ENCODE measurements around the gene SPDL1.
A peak's percentile ranks its signal among the peaks of the same experiment; 100 is the strongest.
"Not testable (repeated sequence)": the region's sequence is repeated elsewhere in the genome, so short reads cannot be mapped to it uniquely, and the experiment has no call there.

The SPDL1 gene

DNA sequence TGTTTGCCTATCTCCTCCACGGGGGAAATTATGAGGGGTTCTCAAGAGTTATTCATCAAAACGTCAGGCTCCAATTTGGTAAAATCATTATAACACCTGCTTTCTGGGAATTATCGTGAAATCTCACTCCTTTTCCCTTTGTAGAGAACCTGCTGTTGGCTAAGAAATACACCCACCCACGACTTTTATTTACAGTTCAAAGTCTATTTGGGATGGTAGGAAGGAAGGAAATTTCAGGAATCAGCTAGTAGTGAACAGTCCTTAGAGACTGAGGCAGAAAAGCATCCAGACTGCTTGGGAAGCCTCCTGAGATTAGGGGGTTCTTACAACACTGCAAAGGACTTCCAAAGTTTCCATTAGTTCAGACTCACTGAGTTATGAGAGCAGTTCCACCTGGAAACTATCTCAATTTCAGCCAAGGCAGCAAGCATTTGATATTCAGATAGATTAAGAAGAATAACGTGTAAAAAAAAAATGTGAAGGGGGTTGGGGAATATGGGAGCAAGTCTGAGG, 9.4 kb upstream of the SPDL1 start:
- no peak for DNase-seq

DNA sequence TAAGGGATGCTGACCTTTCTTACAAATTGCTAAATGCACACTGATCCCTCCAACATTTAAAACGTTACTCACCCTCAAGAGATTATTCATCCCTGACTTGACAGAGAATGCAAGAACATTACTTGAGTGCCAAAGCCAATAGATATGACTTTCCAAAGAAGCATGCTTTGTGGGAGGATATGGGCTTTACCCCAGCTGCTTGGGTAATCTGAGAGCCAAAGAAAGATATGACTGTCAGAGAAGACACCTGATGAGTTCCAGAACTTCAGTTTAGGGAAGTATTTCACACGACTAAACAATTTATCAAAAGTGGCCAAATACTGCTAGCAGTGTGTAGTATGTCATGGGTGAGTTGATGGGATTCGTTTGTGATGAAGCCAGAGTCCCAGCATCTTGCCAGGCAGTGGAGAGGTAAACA, 7.4 kb upstream of the SPDL1 start:
- DNase-seq: no peak

DNA sequence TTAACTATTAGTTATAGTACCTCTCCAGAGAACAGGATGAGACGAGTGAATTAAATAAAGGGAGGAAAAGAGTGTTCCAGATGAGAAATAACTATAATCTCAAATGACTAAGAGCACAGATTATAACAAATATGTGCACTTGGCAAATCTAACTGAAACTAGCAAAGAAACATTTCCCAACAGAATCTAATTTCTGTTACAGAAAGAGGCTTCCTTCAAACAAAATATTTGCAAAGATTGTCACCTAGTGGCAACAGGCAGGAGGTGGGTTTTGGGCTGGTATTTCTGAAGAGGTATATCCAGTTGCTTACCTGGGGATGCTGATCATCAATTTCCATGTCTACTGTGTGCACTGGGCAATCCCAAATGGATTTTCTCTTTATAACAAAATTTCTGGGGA, 5.6 kb upstream of the SPDL1 start:
- DNase-seq: no peak

DNA sequence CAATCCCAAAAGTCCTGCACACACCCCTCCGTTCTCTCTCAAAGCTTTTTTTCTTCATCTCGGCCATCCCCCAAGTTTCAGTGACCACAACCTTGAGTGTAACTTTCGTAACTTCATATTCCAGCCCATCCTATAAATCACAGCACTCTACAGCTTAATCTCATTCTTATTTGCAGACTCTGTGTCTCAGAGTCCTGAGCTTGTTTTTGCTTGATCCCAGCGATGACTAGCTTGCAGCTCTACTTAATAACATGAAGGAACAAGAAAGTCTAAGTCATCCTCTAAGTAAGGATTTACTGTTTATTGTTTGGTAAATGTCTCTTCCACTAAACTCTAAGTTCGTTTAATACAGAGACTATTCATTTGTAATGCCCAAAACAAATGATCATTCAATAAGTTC, 2.6 kb upstream of the SPDL1 start:
- DNase-seq: no peak

DNA sequence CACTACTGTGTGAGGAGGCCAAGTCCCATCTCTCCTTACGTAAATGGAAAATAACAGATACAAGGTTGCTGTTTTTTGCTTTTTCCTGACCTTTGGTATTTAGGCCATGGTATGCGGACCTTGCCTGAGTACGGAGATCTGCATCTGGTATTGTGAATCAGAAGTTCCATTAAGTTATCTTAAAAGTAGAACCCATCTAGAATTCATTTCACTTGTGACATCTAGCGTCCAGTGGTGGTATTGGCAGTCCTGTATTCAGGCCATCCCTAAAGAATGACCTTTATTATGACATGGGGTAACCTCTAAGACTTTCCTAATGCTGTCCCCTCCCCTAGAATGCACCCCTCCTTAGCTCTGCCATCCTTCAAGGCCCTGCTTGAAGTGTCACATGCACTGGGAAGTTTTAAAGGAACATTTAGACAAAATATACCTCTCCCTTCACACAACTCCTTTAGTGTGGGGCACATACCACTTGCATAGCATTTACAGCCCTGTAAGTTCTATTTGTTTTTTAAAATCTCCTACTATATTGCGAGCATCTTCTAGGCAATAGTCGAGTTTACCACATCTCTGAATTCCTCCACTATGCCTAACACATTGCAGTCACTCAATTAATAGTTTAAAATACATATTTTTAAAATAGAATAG, 1.9 kb upstream of the SPDL1 start:
- DNase-seq: peak; percentile 63

DNA sequence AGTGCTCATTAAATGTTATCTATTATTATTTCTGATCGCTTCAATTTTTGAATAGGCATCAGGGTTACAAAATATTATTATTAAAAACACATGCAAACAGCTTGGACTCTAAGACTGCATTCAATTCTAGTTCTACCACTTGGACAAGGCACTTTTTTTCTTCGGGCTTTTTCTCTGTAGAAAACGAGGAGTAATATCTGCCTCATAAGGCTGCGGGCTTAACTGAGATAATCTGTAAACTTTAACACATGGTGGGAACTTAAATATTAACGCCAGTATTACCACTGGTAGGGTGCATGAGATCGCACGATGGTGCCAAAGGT, 511 bp upstream of the SPDL1 start:
- DNase-seq: no peak

DNA sequence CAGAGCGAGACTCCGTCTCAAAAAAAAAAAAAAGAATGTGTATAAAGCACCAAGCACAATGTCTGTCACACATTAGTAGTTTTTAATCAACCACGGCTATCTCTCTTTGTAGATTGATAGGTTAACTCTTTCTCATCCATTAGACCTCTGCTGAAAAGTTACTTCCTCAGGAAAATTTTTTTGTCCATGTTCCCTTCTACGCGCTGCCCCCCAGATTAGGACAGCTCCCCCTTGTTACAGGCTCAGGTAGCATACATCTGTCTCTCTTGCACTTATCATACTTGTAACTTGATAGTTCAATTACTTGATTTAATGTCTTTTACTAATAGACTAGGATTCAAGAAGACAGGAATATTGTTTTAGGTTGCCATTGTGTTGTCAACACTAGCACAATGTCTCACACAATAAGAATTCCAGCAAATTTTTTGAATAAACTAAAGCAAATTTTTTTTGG, 1.5 kb downstream of the SPDL1 start:
- no peak for DNase-seq

DNA sequence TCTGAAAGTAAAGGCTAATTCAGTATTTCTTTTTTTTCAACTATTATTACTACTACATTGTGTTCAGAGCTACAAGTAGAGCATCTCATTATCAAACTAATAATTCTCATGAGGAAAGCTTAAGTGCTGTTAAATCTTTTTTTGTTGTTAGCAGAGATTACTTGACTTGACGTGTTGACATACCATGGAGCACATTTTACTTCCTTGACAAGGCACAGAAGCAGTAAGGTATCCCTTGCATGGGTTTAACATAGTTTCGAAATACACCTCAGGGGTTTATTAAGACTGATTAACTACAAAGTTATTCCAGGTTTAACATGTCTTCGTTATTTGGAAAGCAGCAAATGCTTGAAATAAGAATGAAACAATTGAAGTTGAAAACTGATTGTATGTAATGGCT, 7.0 kb downstream of the SPDL1 start:
- no peak for DNase-seq

DNA sequence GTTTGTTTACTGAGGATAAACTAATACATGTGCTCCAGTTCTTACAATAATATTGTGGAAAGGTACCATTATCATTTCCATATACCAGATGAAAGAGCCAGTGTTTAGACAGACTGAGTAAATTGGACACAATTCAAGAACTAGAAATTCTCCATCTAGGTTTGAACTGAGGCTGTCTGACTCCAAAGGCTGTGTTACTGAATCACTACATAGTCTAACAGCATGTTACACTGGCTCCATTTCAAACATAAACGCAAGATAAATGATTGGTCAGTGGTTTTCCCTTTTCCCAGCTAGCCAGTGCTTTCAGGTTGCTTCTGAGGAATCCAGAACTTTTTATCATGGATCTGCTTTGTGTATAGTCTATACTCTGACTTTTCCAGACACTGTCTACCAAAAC, 8.1 kb downstream of the SPDL1 start:
- DNase-seq: no peak

DNA sequence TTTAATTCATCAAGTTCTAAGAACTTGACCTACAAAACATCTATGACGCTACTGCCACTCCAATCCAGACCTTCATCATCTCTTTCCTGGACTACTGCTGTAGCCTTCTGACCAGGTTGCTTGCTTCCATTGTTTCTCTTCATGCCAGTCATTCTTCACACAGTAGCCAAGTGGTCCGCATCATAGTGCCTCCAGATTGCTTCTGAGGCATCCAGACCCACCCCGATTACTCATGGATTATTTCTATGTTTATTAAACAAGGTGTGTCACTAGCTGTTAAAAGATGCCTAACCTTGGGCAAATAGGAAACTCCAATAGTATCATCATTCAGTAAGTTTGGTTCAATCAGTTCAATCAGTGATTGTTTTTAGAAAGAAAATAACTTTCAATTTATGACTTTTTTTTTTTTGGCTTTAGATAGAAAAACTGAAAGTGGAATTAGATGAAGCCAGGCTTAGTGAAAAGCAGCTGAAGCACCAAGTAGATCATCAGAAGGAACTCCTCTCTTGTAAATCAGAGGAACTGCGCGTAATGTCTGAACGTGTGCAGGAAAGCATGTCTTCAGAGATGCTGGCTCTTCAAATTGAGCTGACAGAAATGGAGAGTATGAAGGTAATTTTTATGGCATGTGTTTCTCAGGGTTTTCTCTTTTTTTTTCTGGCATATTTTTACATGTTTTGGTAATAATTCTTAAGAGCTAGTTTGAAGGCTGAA, 9.5 kb downstream of the SPDL1 start:
- no peak for DNase-seq

DNA sequence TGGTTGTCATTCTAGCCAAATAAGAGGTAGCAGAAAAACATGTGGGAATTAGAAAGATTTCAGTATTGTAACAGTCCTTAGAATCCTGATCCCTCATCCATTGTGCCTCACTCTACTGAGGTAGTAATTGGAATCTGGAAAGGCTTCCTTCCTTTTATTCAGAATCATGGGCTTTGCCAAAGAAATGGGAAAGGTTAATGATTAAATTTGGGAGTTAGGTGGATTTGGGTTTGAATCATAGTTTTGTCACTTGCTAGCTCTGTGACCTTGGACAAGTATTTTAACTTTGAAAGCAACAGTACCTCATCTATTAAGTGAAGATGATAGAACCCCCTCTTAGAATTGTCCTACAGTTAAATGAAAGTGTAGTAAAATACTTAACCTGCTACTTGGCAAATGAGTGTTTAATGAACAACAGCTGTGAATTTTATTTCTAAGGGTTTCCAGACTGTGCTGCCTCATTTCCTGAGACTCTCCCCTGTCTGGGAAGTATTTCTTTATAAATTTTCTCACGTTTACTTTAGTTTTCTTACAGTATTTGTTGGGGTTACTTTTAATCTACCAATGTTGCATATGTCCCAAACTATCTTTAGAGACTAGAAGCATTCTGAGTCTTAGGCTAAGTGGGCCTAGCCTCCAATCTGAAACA, 11.7 kb downstream of the SPDL1 start:
- no peak for DNase-seq

DNA sequence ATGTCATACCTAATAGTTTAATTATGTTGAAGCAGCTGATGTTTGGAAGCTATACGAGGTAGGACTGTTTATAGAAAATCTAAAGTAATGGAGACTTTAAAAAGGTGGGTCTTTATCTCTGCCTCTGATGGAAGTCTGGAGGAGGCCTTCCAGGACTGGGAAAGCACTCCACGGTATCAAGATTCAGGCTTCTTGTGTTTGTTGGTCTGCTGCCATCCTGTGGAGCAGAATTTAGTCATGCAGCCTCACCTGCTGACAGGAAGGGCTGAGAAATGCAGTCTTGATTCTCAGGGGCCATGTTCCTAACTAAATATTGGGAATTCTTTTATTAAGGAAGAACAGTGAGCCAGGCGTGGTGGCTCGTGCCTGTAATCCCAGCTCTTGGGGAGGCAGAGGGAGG, 15.9 kb downstream of the SPDL1 start:
- no peak for DNase-seq

DNA sequence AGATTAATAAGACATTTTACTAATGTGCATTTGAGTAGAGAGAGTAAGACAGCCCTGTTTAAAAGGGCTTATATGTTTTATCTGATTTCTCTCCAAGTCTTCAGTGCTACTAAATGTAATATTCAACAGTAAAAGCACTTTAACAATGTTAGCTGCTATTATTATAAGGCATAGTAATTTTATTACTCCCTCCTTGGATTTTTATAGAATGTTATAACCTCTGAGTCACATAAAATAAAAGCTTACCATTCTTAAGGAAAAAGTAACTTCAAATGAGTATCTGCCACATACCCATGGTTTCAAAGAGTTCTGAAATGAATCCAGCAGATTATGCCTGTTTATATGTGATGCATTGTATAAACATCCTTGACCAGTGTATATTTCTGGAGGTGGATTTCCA, 19.0 kb downstream of the SPDL1 start:
- DNase-seq: no peak

DNA sequence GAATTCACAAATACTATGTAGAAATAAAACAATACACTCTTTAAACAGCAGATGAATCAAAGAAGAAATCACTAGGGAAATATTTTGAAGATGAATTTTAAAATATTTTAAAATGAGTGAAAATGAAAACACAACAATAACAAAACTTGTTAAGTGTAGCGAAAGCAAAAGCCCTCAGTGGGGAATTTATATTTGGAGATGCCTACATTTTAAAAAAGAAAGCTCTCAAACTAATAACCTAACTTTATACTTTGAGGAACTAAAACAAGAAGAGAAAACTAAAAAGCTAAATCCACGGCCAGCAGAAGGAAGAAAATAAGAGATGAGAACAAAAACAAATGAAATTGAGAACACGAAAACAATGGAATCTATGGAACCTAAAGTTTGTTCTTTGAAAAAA, 22.7 kb downstream of the SPDL1 start:
- DNase-seq: no peak

DNA sequence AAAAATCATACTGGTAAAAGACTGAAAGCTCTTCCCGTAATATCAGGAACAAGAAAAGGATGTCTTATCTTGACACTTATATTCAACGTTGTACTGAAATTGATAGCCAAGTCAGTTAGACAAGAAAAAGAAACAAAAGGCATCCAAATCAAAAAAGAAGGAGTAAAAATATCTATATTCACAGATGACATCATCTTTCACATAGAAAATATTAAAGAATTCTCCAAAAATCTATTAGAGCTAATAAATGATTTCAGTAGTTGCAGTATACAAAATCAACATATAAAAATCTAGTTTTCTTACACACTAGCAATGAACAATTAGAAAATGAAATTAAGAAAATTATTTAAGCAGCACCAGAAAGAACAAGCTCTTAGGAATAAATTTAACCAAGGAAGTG, 24.3 kb downstream of the SPDL1 start:
- no peak for DNase-seq

DNA sequence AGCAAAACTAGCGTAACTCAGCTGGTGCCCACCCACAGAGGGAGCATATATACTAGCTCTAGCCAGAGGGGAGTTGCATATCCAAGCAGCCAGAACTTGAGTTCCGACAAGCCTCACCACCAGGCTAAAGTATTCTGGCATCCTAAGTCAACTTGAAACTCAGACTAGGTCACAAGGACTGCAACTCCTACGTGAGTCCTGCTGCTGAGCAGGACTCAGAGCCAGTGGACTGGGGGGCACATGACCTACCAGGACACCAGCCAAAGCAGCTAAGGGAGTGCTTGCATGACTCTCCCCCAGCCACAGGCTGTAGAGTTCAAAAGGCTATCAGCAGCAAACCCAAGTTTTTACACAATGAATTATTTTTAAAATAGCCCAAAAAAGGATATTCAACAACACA, 26.1 kb downstream of the SPDL1 start:
- no peak for DNase-seq

DNA sequence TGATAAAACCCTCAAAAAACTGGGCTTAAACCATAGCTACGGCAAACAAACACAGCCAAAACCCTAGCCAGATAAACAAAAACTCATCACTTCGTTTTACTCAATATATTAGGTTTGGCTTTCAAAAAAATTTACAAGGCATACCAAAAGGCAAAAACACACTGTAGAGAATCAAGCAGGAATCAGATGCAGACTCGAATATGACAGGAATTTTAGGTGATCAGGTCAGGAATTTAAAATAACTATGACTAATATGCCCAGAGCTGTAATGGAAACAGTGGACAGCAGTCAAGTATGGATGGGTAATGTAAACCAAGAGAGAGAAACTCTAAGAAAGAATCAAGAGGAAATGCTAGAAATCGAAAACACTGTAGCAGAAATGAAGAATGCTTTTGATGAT, 27.0 kb downstream of the SPDL1 start:
- DNase-seq: no peak

DNA sequence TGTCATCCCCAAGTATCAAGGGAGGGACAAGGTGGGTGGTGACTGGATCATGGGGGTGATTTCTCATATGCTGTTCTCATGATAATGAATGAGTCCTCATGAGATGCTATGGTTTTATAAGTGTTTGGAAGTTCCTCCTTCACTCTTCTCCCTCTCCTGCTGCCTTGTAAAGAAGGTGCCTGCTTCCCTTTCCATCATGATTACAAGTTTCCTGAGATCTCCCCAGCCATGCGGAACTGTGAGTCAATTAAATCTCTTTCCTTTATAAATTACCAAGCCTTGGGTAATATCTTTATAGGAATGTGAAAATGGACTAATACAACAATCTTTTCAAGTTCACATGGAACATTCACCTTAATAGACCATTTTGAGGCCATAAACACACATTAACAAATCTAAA, 32.0 kb downstream of the SPDL1 start:
- no peak for DNase-seq

DNA sequence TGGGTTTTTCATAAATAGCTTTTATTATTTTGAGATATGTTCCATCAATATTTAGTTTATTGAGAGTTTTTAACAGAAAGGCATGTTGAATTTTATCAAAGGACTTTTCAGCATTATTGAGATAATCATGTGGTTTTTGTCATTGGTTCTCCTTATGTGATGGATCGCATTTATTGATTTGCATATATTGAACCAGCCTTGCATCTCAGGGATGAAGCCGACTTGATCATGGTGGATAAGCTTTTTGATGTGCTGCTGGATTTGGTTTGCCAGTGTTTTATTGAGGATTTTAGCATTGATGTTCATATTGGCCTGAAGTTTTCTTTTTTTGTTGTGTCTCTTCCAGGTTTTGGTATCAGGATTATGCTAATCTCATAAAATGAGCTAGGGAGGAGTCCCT, 40.7 kb downstream of the SPDL1 start:
- DNase-seq: not testable (repeated sequence)

DNA sequence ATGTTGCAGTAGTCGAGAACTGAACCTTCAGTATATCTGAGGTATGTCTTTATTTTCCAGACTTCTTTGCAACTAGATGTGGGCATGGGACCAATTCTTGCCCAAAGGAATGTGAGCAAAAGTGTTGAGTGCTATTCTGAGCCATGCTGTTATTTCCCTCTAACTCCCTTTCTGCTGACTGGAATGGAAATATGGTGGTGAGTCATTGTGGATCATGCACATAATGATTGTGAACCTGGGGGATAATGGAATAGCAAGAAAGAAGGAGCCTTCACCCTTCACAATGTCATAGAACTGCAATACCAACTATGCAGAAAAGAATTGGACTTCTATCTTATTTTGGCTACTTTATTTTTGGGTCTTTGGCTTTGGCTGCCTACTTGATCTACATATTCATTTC, 43.2 kb downstream of the SPDL1 start:
- no peak for DNase-seq

DNA sequence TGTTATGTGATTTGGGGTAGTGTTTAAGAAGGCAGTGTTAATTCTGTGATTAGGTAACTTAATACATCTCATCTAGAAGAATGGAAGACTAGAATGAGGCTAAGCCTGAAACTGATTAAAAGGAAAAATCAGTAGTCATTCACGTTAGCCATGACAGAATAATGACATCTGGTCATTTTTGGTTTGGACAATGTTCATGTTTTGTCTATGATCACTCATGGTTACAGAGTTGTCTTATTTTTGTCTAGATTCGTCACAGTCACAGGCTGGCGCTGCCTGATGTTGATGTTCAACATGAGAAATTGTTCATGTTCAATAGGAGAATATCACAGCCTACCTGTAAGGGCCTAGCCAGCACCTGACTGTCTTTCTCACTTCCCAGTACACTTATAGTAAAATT, 44.0 kb downstream of the SPDL1 start:
- no peak for DNase-seq

DNA sequence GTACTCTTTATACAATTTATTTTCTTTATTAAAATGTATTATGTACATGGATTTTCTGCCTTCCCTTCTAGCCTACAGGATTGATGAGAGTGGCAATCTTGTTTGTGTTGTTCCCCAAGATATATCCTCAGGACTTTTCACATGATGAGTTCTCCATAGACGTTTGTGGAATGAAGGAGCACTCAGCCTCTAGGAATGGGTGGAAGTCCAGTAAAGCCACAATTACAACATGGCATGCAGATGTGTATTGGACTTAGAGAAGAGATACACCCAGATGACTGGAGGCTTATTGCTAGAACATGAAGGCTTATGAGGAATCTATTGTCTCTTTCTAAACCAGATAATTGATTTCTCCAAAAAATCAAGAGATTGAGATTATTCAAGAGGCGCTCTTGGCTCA, 45.3 kb downstream of the SPDL1 start:
- DNase-seq: no peak

DNA sequence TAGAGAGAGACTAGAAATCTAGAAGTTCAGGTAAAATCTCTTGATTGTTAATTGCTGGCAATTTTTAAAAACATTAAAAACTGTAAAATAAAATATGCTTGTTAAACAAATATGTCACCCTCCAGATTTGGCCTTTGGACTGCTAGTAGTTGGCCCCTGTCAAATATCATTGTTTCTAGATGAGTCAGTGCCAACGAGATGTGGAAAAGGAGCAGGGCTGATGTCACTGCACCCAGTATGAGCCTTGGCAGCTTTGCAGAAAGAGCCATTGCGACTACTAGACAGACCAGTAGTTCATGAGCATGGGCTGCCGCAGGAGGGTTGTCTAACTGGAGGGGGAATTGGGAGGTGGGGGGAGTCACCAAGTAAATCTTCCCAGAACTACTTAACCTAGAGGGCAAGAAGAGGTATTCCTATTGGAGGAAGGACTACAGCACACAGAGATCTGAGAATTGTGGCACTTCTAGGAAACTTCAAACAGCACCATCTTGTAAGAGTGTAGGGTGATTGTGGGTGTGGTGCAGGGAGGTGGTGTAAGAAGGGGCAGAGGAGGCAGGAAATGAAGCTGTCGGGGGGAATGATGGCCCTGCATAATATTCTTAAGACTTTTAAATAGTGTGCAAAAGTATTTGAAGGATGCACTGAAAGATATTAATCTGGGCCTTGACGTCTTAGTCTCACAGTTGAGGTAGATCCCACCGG, 46.4 kb downstream of the SPDL1 start:
- no peak for DNase-seq

DNA sequence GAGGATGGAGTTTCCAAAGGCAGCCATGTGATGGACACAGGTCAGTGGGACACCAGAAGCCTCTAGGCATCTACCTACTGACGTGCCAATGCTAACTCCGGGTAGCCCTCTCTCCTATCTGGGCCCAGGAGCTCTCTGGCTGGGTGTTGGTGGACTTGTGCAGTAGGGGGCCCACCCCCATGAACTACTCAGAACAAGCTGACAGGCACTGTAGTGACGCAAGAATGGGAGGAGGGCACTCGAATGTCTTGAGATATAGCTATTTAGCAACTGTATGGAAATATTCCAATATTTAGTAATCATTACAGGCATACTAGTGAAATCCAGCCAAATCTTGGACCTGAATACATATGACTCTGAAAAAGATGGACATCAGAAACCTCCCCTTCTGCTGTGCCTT, 47.8 kb downstream of the SPDL1 start:
- no peak for DNase-seq

Data from MV-4-11 (cell line).